NCI-H187 (cell line): Measurements from ENCODE around the gene NF2.
A peak's percentile ranks its signal among the peaks of the same experiment; 100 is the strongest.

Experiments
- DNase-seq, 2 experiments: peaks; one replicate each; lab custom pipeline; 2025; lab: John Stamatoyannopoulos, UW

The NF2 gene

DNA sequence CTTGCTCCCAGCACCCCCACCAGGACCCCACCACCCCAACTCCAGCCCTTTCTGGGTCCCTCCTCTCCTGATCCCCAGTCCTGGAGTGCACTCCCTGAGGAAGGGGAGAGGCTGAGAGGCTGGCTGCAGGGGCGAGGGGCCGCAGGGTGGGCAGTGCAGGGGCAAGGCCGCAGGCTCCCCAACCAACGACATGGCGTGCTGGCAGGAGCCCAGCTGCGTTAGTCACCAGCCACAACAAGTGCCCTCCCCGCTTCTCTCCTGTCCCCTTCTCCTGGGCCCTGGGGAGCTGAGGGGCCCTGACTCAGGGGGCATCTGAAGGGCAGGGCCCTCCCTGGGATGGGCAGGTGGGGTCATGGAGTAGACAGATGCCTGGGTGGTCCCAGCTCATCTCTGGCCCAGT, 118.7 kb downstream of the NF2 start:
- no peak for DNase-seq

DNA sequence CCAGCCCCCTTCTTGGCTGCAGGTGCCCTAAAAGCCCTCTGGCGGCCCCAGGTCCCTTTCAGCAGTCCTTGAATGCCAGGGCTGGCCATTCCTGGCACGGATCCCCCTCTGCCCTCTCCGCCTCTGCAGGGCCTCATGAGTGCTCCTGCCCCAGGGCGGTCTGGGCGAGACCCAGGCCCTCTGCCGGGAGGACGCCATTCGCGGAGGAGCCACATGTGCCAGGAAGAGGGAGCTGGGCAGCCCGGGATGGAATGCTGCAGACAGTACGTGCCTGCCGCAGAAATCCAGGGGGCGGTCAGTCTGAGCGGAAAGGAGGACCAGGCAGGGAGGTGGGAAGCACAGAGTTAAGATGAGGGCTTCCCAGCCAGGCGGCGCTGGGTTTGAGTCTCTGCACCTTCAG, 119.2 kb downstream of the NF2 start:
- no peak for DNase-seq

DNA sequence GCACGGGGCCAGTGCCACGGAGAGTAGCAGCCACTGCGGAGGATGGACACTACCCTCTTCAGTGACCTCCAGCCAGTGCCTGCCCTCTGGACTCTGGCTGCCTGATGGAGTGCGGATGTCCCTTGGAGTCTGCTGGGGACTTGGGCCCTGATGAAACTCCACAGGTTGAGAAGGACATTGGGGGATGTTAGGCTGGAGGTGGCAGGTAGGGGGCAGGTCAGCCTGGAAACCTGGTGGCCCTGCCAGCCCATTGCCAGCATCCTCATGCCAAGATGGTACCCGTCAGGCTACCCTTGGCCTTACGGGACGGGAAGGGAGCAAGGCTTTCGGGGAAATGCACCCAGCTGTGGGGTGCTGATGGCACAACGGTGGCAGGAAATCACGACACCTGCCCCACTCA, 120.3 kb downstream of the NF2 start:
- no peak for DNase-seq

DNA sequence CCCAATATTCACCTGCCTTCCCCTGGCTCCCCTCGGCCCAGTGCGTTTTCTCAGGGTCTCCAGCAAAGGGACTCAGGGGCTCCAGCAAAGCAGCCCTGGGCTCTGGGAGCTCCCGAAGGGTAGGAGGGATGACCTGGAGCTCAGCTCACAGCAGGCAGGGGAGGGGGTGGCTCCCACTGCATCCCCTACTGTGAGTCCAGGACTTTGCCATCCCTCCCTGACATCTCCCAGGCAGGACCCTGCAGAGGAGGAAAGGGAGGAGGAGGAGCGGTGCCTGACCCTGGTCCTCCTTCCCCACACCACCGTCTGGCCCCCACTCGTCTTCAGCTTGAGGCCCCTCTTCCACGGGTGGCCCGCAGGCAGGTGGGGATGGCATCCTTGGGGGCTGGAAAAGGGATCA, 121.4 kb downstream of the NF2 start:
- DNase-seq = no peak

DNA sequence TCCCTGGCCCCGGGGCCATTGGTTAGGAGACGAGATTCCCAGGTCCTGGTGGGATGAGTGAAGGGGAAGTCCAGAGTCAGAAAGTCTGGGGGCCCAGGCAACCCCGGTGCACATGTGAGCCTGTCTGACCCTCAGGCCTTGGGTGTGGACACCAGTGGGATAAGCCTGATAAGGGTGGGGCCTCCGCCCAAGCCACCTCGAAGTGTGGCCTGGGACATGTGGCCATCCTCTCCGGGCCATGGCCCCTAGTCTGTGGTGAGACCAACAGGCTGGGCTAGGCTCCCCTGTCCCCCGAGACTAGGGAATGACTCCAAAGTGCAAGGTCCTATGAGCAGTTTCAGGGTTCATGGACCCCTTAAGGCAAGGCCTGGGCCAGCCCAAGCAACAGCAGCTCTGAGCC, 122.7 kb downstream of the NF2 start:
- DNase-seq = no peak

DNA sequence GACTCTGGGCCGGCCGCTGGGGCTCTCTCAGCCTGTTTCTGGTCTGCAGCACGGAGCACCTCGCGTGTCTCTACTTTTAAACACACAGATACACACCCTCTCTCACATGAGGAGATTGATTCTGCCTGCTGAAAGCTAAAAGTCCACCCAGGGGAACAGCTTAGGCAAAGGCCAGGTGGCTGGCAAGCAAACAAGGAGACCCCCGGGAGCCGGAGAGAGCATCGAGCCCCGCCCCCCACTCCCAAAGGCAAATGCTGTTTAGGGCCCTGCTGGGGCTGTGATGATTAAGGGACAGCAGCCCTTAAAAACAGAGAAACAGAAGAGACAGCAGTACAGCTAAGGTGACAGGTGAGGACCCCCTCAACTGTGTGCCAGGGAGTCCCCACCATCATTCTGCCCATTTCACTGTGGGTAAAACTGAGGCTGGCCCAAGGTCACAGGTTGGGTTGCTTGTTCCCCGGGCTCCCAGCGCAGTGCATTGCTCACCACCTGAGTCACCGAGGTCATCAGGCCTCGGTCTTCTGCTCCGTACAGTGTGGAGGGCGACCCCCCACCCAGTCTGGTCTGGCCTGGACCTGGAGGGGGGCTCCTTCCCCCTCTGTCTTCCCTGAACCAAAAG, 123.2 kb downstream of the NF2 start:
- no peak for DNase-seq

DNA sequence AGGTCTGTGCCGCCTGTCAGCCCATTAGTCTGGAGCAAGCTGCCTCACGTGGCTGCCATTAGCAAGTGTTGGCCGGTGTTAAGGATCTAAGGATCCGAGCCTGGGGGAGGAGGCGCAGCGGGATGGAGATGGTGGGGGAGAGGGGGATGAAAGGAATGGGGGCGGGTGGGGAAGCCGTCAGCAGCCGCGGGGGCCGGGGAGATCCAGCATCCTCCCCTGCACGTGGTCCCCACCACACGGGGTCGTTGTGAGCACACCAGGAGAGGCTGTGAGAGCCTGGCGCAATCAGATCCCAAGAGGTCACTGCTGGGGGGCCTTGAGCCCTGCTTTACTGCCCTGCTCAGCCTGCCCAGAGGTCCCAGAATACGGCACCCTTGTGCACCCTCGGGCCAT, 123.7 kb downstream of the NF2 start:
- DNase-seq = no peak

DNA sequence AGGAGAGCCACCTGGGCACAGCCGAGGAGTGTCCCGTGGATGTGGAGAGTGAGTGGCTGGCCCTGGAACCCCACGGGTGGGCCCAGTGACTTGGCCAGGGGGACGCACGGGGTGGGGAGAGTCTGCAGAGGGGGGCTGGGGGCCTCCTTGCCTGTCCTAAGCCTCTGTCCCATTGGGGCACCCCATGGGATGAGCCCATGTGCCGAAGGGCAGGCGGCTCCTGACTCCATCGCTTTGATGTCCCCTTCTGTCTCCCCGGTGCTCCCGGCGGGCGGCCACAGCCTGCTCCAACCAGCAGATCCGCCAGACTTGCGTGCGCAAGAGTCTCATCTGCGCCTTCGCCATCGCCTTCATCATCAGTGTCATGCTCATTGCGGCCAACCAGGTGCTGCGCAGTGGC, 125.7 kb downstream of the NF2 start:
- no peak for DNase-seq

DNA sequence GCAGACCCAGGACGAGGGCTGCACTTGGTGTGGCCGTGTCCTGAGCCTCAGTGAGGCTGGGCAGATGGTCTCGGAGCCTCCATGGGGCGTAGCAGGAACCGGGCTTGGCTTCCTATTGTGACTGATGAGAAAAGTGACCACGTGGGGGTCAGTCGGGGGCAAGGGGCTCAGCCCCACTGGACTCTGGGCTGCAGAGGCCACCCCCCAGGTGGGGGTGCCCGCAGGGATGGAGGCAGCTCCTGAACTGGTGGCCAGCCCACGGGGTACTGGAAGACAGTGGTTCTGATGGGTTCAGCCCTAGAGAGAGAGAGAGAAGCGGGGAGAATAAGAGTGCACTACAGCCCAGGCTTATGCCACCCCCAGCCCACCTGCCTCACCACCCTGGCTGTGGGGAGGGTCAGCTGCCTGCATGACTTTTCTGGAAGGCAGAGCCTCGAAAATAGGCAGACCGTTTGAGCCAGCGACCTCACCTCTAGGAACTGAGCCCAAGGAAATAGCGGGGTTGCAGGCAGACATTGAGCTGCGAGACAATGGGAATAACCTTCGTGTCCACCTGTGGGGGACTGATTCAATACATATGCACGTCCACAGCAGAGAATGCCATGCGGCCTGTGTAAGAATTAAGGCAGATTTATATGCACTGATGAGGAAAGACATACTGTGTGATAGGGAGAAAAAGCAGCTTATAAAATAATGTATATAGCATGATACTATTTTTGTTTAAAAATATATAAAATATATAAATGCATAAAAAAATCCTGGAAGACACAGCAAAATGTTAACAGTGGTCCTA, 127.8 kb downstream of the NF2 start:
- no peak for DNase-seq

DNA sequence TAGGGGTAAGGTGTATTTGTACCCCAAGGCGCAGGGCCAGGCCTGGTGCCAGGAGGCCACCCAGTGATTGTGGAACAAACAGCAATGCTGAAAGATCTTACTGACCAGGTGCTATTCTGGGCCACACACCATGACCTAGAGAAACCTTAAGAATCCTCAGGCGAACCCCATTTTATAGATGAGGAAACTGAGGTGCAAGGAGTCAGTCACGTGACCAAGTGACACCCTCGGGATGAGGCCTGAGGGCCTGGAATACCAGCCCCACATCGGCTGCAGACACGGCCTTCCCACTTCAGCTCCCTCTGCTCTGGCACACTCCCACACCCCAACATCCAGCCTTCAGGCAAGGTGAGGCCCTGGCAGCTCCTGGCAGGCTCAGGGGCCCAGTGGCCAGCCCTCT, 129.4 kb downstream of the NF2 start:
- peak in 1 of 2 experiments; percentile 49 for DNase-seq

DNA sequence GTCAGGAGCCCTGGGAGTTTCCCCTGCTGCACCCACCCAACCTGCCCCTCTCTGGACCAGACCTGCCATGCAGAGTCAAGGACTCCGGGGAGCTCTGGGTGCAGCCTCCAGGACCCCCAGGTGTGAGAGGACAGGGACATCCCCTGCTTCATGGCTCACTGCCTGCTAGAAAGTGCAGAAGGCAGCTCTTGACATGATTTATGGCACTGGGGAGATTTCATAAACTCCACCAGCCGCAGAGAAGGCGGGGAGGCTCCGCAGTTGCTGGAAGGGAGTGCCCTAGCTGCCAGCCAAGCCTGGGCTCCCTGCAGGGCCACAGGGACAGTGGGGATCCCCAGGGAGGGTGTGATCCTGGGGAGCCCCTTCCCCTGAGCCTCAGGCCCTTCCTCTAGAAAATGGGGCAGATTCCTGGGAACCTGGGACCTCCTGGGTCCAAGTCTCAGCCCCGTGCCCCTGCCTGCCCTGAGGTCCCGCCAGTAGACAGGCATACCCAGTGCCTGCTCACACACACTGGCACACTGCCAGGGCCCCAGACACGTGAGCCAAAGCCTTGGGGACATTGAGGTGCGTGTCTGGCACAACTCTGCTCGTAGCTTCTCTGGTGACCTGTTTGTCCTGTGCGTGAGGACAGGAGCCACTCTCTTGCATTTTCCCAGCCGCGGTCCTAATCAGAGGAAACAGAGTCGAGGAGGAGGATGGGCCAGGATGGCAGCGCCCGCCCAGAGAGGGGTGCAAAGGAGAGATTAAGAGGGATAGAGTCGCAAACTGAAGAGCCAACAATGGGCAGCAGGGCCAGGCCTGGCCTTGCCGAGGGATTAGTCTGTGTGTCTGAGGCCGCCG, 130.1 kb downstream of the NF2 start:
- peak; percentile 53 to 74 for DNase-seq

DNA sequence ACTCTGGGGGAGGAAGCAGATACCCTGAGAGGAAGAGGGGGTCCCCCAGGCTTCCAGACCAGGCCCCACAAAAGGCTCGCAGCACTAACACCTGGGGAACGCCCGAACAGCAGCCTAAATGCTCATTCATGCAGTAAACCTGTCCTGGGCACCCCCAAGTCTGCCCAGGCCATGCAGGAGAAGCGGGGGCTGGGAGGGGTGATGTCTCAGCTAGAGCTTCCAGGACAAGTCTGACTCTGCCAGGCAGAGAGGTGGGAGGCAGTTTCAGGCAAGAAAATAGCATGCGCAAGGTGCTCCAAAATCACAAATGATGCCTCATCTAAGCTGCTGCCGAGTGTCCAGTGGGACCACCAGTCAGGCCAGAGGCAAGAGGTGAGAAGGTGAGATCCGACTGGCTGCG, 131.0 kb downstream of the NF2 start:
- no peak for DNase-seq

DNA sequence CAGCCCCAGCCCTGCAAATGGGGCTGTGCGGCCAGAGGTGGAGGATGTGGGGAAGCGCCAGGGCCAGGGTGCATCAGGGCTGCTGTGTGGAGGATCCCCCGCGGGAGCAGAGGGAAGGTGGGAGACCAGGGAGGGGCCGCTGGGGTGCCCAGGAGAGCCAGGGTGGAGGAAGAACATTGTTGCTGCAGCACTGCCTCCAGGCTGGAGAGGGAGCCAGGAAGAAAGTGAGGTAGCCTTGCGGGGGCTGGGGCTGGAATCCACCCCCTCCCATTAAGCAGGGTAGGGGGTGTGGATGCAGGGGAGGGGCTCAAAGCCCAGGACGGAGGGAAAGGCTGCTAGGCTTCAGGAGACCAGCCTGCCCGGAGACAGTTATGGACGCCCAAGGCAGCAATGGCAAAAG, 131.4 kb downstream of the NF2 start:
- DNase-seq = no peak

DNA sequence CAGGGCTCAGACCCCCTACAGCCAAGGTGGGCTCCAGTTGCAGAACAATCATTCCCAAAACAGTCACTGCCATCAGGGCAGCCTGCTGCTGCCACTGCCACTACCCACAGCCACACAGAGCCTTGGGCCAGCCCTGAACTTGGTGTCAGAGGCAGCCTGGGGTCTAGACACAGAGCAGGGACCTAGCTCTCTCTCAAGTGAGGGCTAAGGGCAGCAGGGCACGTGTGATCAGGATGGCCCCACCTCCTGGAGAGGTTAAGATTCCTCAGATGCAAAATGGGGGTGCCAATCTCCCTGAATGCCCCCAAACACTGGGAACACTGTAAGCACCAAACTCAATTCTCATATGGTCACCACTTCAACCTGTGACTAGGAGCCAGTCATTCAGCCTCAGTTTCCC, 132.0 kb downstream of the NF2 start:
- DNase-seq = no peak

DNA sequence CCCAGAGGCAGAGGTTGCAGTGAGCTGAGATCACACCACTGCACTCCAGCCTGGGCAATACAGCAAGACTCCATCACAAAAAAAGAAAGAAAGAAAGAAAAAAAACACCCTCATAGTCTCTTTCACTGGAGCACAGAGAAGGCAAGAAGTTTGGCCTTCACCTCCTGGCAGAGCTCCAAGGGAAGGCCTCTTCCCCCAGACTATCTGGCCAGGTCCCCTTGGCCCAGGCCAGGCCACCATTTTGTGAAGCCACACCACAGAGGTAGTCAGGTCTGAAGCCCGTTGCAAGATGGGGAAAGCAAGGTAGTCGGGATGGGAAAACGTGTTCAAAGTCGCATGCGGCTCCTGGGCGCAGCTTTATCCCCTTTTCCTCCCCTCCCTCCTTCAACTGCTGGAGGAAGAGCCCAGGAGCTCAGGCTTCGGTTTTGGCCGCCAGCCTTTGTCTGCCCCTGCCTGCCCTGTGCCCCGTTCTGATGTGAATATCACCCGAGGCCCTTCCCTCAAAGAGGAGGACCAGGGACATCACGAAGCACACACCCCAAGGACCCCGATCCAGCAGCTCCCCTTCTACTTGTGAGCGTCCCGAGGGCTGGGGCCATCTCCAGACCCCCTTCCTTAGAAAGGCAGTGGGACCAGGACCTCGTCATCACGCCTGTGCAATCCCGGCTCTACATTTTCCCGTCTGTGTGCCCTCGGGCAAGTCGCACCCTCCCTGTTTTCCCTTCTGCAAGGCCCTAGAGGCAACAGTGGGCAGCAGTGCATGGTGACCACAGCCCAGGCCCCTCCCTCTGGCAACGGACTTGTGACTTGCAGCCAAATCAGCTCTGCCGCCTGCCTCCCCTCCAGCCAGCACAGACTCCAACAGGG, 134.1 kb downstream of the NF2 start:
- no peak for DNase-seq

DNA sequence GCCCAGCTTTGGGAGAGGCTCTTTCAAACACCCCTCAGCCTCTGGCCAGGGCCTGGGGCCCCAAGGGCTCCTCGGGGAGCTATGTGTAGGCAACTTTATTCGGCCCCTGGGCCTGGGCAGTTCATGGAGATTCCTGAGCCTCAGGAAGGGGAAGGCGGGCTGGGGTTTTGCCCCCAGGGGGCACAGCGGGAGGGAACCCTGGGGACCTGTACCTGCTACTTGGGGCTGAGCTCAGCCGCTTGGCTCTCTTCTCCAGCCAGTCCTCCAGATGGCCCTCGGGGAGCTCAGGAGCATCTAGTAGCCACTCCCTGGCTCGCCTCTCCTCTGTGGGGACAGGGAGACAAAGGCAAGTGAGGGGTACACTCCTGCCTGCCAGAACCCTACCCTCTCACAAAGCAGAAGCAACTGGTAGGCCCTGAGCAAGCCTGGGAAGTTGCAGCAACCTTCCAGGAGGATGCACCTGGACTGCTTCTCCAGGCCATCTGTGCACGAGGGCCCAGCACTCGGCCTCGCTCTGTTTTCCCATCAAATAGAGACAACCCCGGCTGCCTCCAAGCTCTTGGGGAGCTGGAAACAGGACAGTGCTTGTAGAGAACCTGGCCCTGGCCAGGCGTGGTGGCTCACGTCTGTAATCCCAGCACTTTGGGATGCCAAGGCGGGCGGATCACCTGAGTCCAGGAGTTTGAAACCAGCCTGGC, 134.8 kb downstream of the NF2 start:
- no peak for DNase-seq

DNA sequence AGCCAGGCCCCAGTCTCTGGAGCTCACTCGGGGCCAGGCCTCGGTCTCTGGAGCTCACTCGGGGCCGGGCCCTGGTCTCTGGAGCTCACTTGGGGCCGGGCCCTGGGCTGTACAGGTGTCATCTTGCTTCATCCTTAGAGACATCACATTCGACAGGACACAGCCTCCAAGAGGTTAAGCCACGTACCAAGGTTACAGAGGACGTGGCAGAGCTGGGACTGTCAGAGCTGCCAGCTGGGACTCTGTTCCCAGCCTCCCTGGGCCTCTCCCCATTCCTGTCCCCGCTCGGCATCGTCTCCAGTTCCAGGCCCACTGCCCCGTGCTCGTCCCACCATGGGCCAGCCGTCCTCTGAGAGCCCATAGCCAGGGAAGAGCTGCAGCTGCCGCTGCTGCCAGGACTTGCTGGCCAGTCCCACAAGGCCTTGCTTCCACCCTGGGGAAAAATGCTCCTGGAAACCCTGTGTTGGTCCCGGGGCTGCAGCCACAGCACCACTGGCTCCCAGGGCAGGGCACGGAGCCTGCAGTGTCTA, 136.0 kb downstream of the NF2 start:
- DNase-seq = no peak

DNA sequence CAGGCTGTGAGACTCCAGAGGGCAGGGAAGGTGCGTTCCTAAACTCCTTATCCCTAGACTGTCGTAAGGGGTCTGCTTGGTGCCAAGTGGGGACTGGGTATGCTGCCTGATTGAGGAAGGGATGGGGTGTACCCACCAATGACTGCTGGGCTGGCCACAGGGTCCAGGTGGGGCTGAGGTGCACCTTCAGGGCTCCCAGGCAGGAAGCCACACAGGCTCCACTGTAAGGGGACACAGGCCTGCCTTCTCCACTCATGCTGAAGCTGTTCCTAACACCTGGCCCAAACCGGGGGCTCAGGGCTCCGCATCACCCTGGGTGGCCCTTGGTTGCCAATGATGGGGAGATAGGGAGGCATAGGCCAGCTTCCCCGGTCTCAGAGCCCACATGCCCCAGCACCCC, 136.8 kb downstream of the NF2 start:
- no peak for DNase-seq

DNA sequence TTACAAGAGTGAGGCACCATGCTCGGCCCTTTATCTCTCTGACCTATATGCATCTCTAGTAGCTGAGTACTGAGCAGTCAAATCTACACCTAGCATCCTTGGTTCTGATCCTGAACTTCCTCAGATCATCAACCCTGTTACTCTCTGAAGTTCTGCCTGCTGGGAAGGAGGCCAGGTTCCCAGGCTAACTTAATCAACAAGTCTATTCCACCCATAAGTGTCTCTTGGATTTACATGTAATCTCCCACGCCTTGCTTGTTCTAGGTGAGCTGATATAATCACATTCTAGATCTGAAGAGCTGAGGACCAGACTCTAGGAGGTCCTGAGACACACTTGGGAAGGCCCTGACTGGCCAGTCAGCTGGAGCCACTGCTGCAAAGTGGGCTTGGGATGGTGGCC, 138.5 kb downstream of the NF2 start:
- no peak for DNase-seq

DNA sequence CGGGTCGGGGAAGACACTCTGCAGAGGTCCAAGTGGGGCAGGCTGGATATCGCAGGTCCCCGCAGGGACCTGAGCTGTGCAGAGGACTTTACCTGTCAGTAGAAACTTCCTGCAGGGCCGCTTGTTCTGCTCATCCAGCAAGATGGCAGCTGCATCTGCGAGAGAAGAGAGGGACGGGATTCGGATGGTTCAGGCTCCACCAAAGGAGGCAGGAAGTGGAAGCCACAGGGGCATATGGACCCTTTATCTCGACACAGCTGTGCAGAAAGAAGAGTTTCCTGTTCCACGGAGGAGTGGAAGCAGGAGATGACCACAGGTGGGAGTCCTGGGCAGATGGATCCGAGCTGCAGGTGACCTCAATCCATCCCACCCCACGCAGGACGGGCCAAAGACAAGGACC, 138.9 kb downstream of the NF2 start:
- no peak for DNase-seq

DNA sequence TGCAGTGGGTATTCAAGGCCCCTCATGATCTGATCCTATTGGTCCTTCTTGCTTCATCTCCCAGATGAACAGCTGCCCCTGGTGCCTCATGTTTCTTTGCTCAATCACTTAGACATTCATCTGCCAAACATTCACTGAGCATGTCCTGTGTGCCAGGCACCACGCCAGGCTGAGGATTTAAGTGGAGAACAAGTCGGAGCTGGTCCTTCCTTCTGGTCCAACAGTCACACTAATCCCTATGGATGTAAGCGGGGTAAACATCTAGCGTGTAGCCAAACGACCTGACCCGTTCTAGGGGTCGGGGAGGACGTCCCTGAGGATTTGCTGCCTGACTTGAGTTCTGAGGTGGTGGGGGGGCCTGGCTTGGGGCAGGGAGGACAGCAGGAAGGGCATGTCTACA, 141.5 kb downstream of the NF2 start:
- peak in 1 of 2 experiments; percentile 26 for DNase-seq
